Fibroblast of pulmonary artery (primary cell): ENCODE measurements around the gene TLCD4.

ENCODE experiments used
- DNase-seq: peaks from one replicate; pipeline ENCODE4 v3.0.0-alpha.2; 2010; ENCODE audit warnings: low read depth
- H3K4me3 ChIP-seq: replicated peaks from 2 replicates; pipeline ENCODE4 v1.5.1; 2011; ENCODE audit warnings: low read depth, mild to moderate bottlenecking, control low read depth, low read length, moderate library complexity
- CTCF ChIP-seq: IDR thresholded peaks from 2 replicates; pipeline ENCODE4 v1.5.1; 2011; ENCODE audit warnings: mild to moderate bottlenecking, control low read depth, low read length, inconsistent platforms; ENCODE audit errors: missing control alignments

TLCD4 gene

GRCh38 chr1:95095833-95096217, 21.3 kb upstream of the TLCD4 start:
- TF ChIP-seq CTCF: no peak
- no peak overlapping the region for H3K4me3 ChIP-seq
- no peak for DNase-seq

GRCh38 chr1:95096218-95096841, 20.8 kb upstream of the TLCD4 start:
- no peak overlapping the region for H3K4me3 ChIP-seq
- no peak for TF ChIP-seq CTCF
- no peak for DNase-seq

GRCh38 chr1:95097426-95097825, 19.7 kb upstream of the TLCD4 start:
- no peak for DNase-seq
- no peak for TF ChIP-seq CTCF
- H3K4me3 ChIP-seq: no peak overlapping the region

- no peak for DNase-seq
- no peak overlapping the region for H3K4me3 ChIP-seq
- TF ChIP-seq CTCF: no peak
These were observed 19.0 kb upstream of the TLCD4 start for GRCh38 chr1:95098196-95098595.

- no peak for DNase-seq
- TF ChIP-seq CTCF: no peak
- no peak overlapping the region for H3K4me3 ChIP-seq
These were observed 8.4 kb upstream of the TLCD4 start for GRCh38 chr1:95108792-95109191.

GRCh38 chr1:95111014-95111413, 6.1 kb upstream of the TLCD4 start:
- no peak for DNase-seq
- no peak for TF ChIP-seq CTCF
- no peak overlapping the region for H3K4me3 ChIP-seq

- TF ChIP-seq CTCF: no peak
- no peak for DNase-seq
- no peak overlapping the region for H3K4me3 ChIP-seq
These were observed 3.5 kb upstream of the TLCD4 start for GRCh38 chr1:95113684-95114083.
